A549 (cell line): ENCODE data around the gene MFN2. TPM values are rescaled to one million over a fixed set of nuclear protein-coding genes. Genes with fewer than 3 reads are reported as not detected.

Source experiments
- ATAC-seq, 2 experiments: fragments of 200-7000 bp in 1 of 2; fragments of >200 bp in 1 of 2; cut with Nextera tagmentation in 1 of 2; cut with Tn5 transposase in 1 of 2; 3 replicates each; pipeline versions ENCODE4 v1.8.0 to v1.9.1; 2018 to 2020; ENCODE audit warnings: mild to moderate bottlenecking in 1 of 2, moderate library complexity in 1 of 2
- CTCF ChIA-PET: fragments of 300-600 bp; sonication (Branson Sonifier 250); formaldehyde crosslinking; extraction: SDS; loops from one replicate; lab custom pipeline; 2021; ENCODE audit warnings: antibody characterized with exemption, inconsistent platforms; lab: Yijun Ruan, JAX
- POLR2A ChIA-PET: fragments of 350-600 bp; formaldehyde crosslinking; extraction: SDS; loops from one replicate; lab custom pipeline; 2021; ENCODE audit warnings: antibody characterized with exemption, inconsistent platforms; lab: Yijun Ruan, JAX
- DNase-seq, 2 experiments: peaks; one replicate each; pipeline versions ENCODE4 v3.0.0 to v3.0.0-alpha.2; 2011 to 2016; ENCODE audit warnings: low read depth in 1 of 2, low spot score in 1 of 2
- FAIRE-seq: peaks from 2 replicates; lab custom pipeline; 2011; peaks lifted over from hg19 to GRCh38; lab: Jason Lieb, UNC
- H3K27ac ChIP-seq, 2 experiments: fragments of >200 bp; sonication (Bioruptor Twin); formaldehyde crosslinking; 3 replicates each; pipeline ENCODE4 v1.5.1; 2016 to 2017
- H3K4me1 ChIP-seq: fragments of >200 bp; sonication (Bioruptor Twin); formaldehyde crosslinking; 3 replicates; pipeline ENCODE4 v1.6.1; 2016
- H3K4me2 ChIP-seq: fragments of >200 bp; sonication (Bioruptor Twin); formaldehyde crosslinking; 3 replicates; pipeline ENCODE4 v1.6.1; 2016
- H3K4me3 ChIP-seq: fragments of >200 bp; sonication (Bioruptor Twin); formaldehyde crosslinking; 3 replicates; pipeline ENCODE4 v1.5.1; 2016
- H3K9me3 ChIP-seq: fragments of >200 bp; sonication (Bioruptor Twin); formaldehyde crosslinking; 3 replicates; pipeline ENCODE4 v1.6.1; 2016
- ATOH8 ChIP-seq: fragments of 250-450 bp; sonication (Bioruptor Pico); IDR thresholded peaks from 2 replicates; pipeline ENCODE4 v1.5.0; 2020; ENCODE audit warnings: low read depth, mild to moderate bottlenecking, moderate library complexity
- BHLHE40 ChIP-seq: IDR thresholded peaks from 2 replicates; pipeline ENCODE4 v1.6.1; 2012; ENCODE audit warnings: low read depth, low read length, inconsistent platforms
- CBX8 ChIP-seq: fragments of 200-600 bp; sonication (generic); IDR thresholded peaks from 2 replicates; pipeline ENCODE4 v1.6.1; 2016
- CEBPB ChIP-seq, 2 experiments: fragments of >200 bp in 1 of 2; sonication (Bioruptor Twin) in 1 of 2; formaldehyde crosslinking in 1 of 2; IDR thresholded peaks; 2 replicates each; pipeline ENCODE4 v1.6.1; 2012 to 2016
- CHD2 ChIP-seq: fragments of 150-350 bp; IDR thresholded peaks from 2 replicates; pipeline ENCODE4 v1.6.1; 2014; ENCODE audit warnings: low read length; ENCODE audit not compliant: partially characterized antibody
- E2F6 ChIP-seq: IDR thresholded peaks from 2 replicates; pipeline ENCODE4 v1.6.1; 2012; ENCODE audit warnings: low read depth, borderline replicate concordance
- ELK1 ChIP-seq: fragments of 150-350 bp; IDR thresholded peaks from 2 replicates; pipeline ENCODE4 v1.6.1; 2014; ENCODE audit warnings: low read depth, mild to moderate bottlenecking, low read length
- ESRRA ChIP-seq: fragments of 150-350 bp; IDR thresholded peaks from 2 replicates; pipeline ENCODE4 v1.6.1; 2014; ENCODE audit warnings: mild to moderate bottlenecking, low read length, borderline replicate concordance
- FOSL2 ChIP-seq, 2 experiments: fragments of 450-650 bp in 1 of 2; fragments of >200 bp in 1 of 2; sonication (Bioruptor Twin) in 1 of 2; formaldehyde crosslinking; IDR thresholded peaks; 2 replicates each; pipeline versions ENCODE4 v1.5.0 to v1.6.1; 2016 to 2020; ENCODE audit warnings: mild to moderate bottlenecking in 1 of 2, moderate library complexity in 1 of 2
- FOXS1 ChIP-seq: fragments of 250-450 bp; sonication (Bioruptor Pico); IDR thresholded peaks from 2 replicates; pipeline ENCODE4 v1.5.0; 2020; ENCODE audit warnings: mild to moderate bottlenecking, moderate library complexity
- GATA3 ChIP-seq: IDR thresholded peaks from 2 replicates; pipeline ENCODE4 v1.6.1; 2012; ENCODE audit warnings: borderline replicate concordance
- HDAC2 ChIP-seq: fragments of 200-600 bp; sonication (generic); IDR thresholded peaks from 2 replicates; pipeline ENCODE4 v1.6.1; 2016
- HEYL ChIP-seq: fragments of 250-450 bp; sonication (Bioruptor Pico); IDR thresholded peaks from 2 replicates; pipeline ENCODE4 v1.8.0; 2021; ENCODE audit warnings: mild to moderate bottlenecking, moderate library complexity
- HMGXB4 ChIP-seq: fragments of 250-450 bp; sonication (Bioruptor Pico); IDR thresholded peaks from 2 replicates; pipeline ENCODE4 v1.5.0; 2021; ENCODE audit warnings: mild to moderate bottlenecking, moderate library complexity, borderline replicate concordance
- MAFK ChIP-seq: fragments of 450-650 bp; IDR thresholded peaks from 2 replicates; pipeline ENCODE4 v1.6.1; 2014; ENCODE audit not compliant: partially characterized antibody
- MAZ ChIP-seq: fragments of 150-350 bp; IDR thresholded peaks from 2 replicates; pipeline ENCODE4 v1.6.1; 2014; ENCODE audit warnings: antibody characterized with exemption, low read depth, low read length, borderline replicate concordance
- NFE2L2 ChIP-seq: fragments of 150-350 bp; conservative IDR thresholded peaks from 2 replicates; pipeline ENCODE4 v1.6.1; 2014; ENCODE audit warnings: low read length
- NPAS2 ChIP-seq: fragments of 250-450 bp; sonication (Bioruptor Pico); IDR thresholded peaks from 2 replicates; pipeline ENCODE4 v1.8.0; 2022; ENCODE audit warnings: mild to moderate bottlenecking, moderate library complexity, borderline replicate concordance
- PHF8 ChIP-seq: fragments of 200-600 bp; sonication (generic); IDR thresholded peaks from 2 replicates; pipeline ENCODE4 v1.6.1; 2016; ENCODE audit warnings: low read depth, mild to moderate bottlenecking, antibody characterized with exemption, moderate library complexity, borderline replicate concordance
- RAD21 ChIP-seq, 2 experiments: fragments of >200 bp in 1 of 2; sonication (Bioruptor Twin) in 1 of 2; formaldehyde crosslinking in 1 of 2; IDR thresholded peaks in 1 of 2; conservative IDR thresholded peaks in 1 of 2; 2 replicates in 1 of 2; 3 replicates in 1 of 2; pipeline ENCODE4 v1.6.1; 2012 to 2018; ENCODE audit warnings: inconsistent platforms in 1 of 2
- RARB ChIP-seq: fragments of 250-450 bp; sonication (Bioruptor Pico); IDR thresholded peaks from 2 replicates; pipeline ENCODE4 v1.8.0; 2021; ENCODE audit warnings: mild to moderate bottlenecking, moderate library complexity
- REST ChIP-seq: fragments of 200-600 bp; sonication (generic); IDR thresholded peaks from 2 replicates; pipeline ENCODE4 v1.6.1; 2016; ENCODE audit warnings: antibody characterized with exemption, mild to moderate bottlenecking, moderate library complexity
- RFX5 ChIP-seq: fragments of 450-650 bp; IDR thresholded peaks from 2 replicates; pipeline ENCODE4 v1.7.1; 2014; ENCODE audit warnings: antibody characterized with exemption, mild to moderate bottlenecking, moderate library complexity
- SMC3 ChIP-seq: fragments of >200 bp; sonication (Bioruptor Twin); formaldehyde crosslinking; IDR thresholded peaks from 3 replicates; pipeline ENCODE4 v1.6.1; 2018; ENCODE audit warnings: inconsistent platforms
- SREBF2 ChIP-seq: fragments of 450-650 bp; IDR thresholded peaks from 2 replicates; pipeline ENCODE4 v1.6.1; 2014; ENCODE audit warnings: mild to moderate bottlenecking, moderate library complexity
- ZNF302 ChIP-seq: fragments of 250-450 bp; sonication (Bioruptor Pico); IDR thresholded peaks from 2 replicates; pipeline ENCODE4 v1.9.0; 2021; ENCODE audit warnings: inconsistent platforms, mild to moderate bottlenecking, moderate library complexity
- ZSCAN20 ChIP-seq: fragments of 250-450 bp; sonication (Bioruptor Pico); IDR thresholded peaks from 2 replicates; pipeline ENCODE4 v1.8.0; 2022; ENCODE audit warnings: mild to moderate bottlenecking, moderate library complexity
- WGBS: methylation state at CpG from one replicate; pipeline ENCODE4 v1.1.6; 2017; ENCODE audit errors: missing lambda C conversion rate; 5-methylcytosine and 5-hydroxymethylcytosine counted together
- polyA plus RNA-seq, 4 experiments: library from polyadenylated mRNA; depleted of rRNA in 3 of 4; stranded (reverse); fragments of >200 nt; fragmentation: RNase III in 1 of 4; extraction: RNeasy Plus Mini Kit Qiagen cat#74134 plus additional on column Dnase treatment in 1 of 4; gene quantifications; 2 replicates in 3 of 4; 3 replicates in 1 of 4; pipeline ENCODE4 v1.2.3, GENCODE V29; 2011 to 2017

The MFN2 gene
- polyA plus RNA-seq, 2 of the 4 experiments (the other 2 are of a cell fraction) = 34.7 to 36.8 TPM

- TF ChIP-seq ELK1 (no peak), RAD21 (conservative IDR thresholded peaks at IDR 0.05 in 1 of 2, IDR thresholded peaks at IDR 0.05 in 1 of 2) (no peak), HEYL (CRISPR knock-in tag) (no peak), FOSL2 (IDR thresholded peaks at IDR 0.05) (no peak), FOSL2 (CRISPR knock-in tag; IDR thresholded peaks at IDR 0.05) (no peak), RARB (CRISPR knock-in tag) (no peak), SMC3 (no peak), RFX5 (no peak), PHF8 (no peak), BHLHE40 (no peak), ZNF302 (no peak), CBX8 (no peak)
- DNase-seq = no peak
- ChIA-PET CTCF (no interaction called here), POLR2A (no interaction called here)
- WGBS = 95% methylated on average over 14 of the region's 17 CpGs
- no peak for ATAC-seq
- no peak overlapping the region for H3K4me3 ChIP-seq
- peaks cover 6% of the 10 kb centered on the region; the same call in 1 of the 3 replicates for H3K4me1 ChIP-seq
- no peak overlapping the region for H3K27ac ChIP-seq
- H3K4me2 ChIP-seq = no peak overlapping the region
- FAIRE-seq = no peak
- H3K9me3 ChIP-seq = no peaks in the 10 kb centered on the region
These were observed 26.1 kb downstream of the MFN2 start for GRCh38 chr1:12006167-12006921.

GRCh38 chr1:12007204-12007603 is 27.0 kb downstream of the MFN2 start:
- Histone ChIP-seq H3K4me1 (no peaks in the 10 kb centered on the region; the same call in 2 of the 3 replicates), H3K4me3 (no peak overlapping the region), H3K9me3 (no peaks in the 10 kb centered on the region), H3K27ac (no peak overlapping the region), H3K4me2 (no peak overlapping the region)
- ATAC-seq (no peak), DNase-seq (no peak), FAIRE-seq (no peak)
- ChIA-PET POLR2A (no interaction called here), CTCF (interaction anchor here (0.7 kb wide), 1 partner anchor 14 kb away, joined by 4 read pairs; no protein-coding TSS in a partner anchor)
- WGBS = 96% methylated on average over 1 of the region's 6 CpGs
- TF ChIP-seq PHF8 = no peak
- no peak for TF ChIP-seq MAZ
- TF ChIP-seq RARB (CRISPR knock-in tag) = no peak
- no peak for TF ChIP-seq ESRRA
- no peak for TF ChIP-seq GATA3
- no peak for TF ChIP-seq HDAC2
- TF ChIP-seq E2F6 = no peak
- no peak for TF ChIP-seq ELK1
- no peak for TF ChIP-seq REST
- TF ChIP-seq NFE2L2 = no peak
- TF ChIP-seq NPAS2 (CRISPR knock-in tag) = no peak
- TF ChIP-seq ZSCAN20 = no peak
- no peak for TF ChIP-seq MAFK
- TF ChIP-seq HMGXB4 (CRISPR knock-in tag) = no peak
- TF ChIP-seq CHD2 = no peak
- TF ChIP-seq SREBF2 = no peak
- TF ChIP-seq CEBPB (IDR thresholded peaks at IDR 0.05) = no peak
- TF ChIP-seq ATOH8 (CRISPR knock-in tag) = no peak
- TF ChIP-seq FOXS1 (CRISPR knock-in tag) = no peak
